ENCODE data around the gene IGHMBP2. TPM values are rescaled to one million over a fixed set of nuclear protein-coding genes. Genes with fewer than 3 reads are reported as not detected.

IGHMBP2 gene
- total RNA-seq, 1 experiment from 2014 or later: 21.5 TPM

- Histone ChIP-seq H2AFZ (ENCODE audit: low read length) (no peak overlapping the region), H3K4me1 (ENCODE audit: low read length) (no peaks in the 10 kb centered on the region), H3K27ac (ENCODE audit: low read length) (no peak overlapping the region), H3K9ac (ENCODE audit: low read length) (no peak overlapping the region), H3K4me3 (ENCODE audit: low read length) (no peak overlapping the region), H3K36me3 (ENCODE audit: insufficient read depth, low read length) (peaks cover 10% of the 10 kb centered on the region; the same call in 1 of the 2 replicates), H3K27me3 (ENCODE audit: low read length) (no peaks in the 10 kb centered on the region), H3K79me2 (ENCODE audit: low read length) (peaks cover 5% of the 10 kb centered on the region; the same call in 1 of the 2 replicates), H4K20me1 (ENCODE audit: insufficient read depth, low read depth, low read length) (no peaks in the 10 kb centered on the region), H3K4me2 (ENCODE audit: low read depth, low read length, poor library complexity, severe bottlenecking) (no peak overlapping the region), H3K9me2 (replicated peaks; ENCODE audit: insufficient read depth, low read length) (no peaks in the 10 kb centered on the region), H3K9me3 (ENCODE audit: low read length) (no peaks in the 10 kb centered on the region)
- no peak for DNase-seq
Measured at GRCh38 chr11:68911731-68912130, 8.0 kb downstream of the IGHMBP2 start.

DNA sequence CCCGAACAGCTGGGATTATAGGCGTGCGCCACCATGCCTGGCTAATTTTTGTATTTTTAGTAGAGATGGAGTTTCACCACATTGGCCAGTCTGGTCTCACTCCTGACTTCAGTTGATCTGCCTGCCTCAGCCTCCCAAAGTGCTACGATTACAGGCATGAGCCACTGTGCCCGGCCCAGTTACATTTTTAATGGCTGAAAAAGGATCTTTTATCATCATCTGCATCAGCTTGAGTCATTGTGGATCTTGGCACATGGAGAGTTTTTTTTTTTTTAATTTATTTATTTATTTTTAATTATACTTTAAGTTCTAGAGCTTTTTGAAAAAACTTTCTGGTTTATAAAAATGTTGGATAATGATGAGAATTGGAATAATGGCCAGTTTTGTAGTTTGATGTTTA, 8.6 kb downstream of the IGHMBP2 start:
- H3K9me2 ChIP-seq (replicated peaks; ENCODE audit: insufficient read depth, low read length): no peaks in the 10 kb centered on the region
- no peaks in the 10 kb centered on the region for H4K20me1 ChIP-seq (ENCODE audit: insufficient read depth, low read depth, low read length)
- H3K27me3 ChIP-seq (ENCODE audit: low read length): no peaks in the 10 kb centered on the region
- no peaks in the 10 kb centered on the region for H3K9me3 ChIP-seq (ENCODE audit: low read length)
- no peak overlapping the region for H3K27ac ChIP-seq (ENCODE audit: low read length)
- no peak for DNase-seq
- H3K4me2 ChIP-seq (ENCODE audit: low read depth, low read length, poor library complexity, severe bottlenecking): no peak overlapping the region
- H3K36me3 ChIP-seq (ENCODE audit: insufficient read depth, low read length): peaks cover 10% of the 10 kb centered on the region; the same call in 1 of the 2 replicates
- H3K4me1 ChIP-seq (ENCODE audit: low read length): no peaks in the 10 kb centered on the region
- H3K79me2 ChIP-seq (ENCODE audit: low read length): peaks cover under 1% of the 10 kb centered on the region; the same call in 1 of the 2 replicates
- no peak overlapping the region for H2AFZ ChIP-seq (ENCODE audit: low read length)
- no peak overlapping the region for H3K9ac ChIP-seq (ENCODE audit: low read length)
- H3K4me3 ChIP-seq (ENCODE audit: low read length): no peak overlapping the region

- Histone ChIP-seq H3K27ac (ENCODE audit: low read length) (no peak overlapping the region), H3K9ac (ENCODE audit: low read length) (no peak overlapping the region), H3K9me2 (replicated peaks; ENCODE audit: insufficient read depth, low read length) (no peaks in the 10 kb centered on the region), H4K20me1 (ENCODE audit: insufficient read depth, low read depth, low read length) (no peaks in the 10 kb centered on the region), H3K9me3 (ENCODE audit: low read length) (no peaks in the 10 kb centered on the region), H3K4me2 (ENCODE audit: low read depth, low read length, poor library complexity, severe bottlenecking) (no peak overlapping the region), H3K79me2 (ENCODE audit: low read length) (no peaks in the 10 kb centered on the region), H2AFZ (ENCODE audit: low read length) (no peak overlapping the region), H3K36me3 (ENCODE audit: insufficient read depth, low read length) (peaks cover 8% of the 10 kb centered on the region; the same call in 1 of the 2 replicates), H3K4me1 (ENCODE audit: low read length) (no peaks in the 10 kb centered on the region), H3K4me3 (ENCODE audit: low read length) (no peak overlapping the region), H3K27me3 (ENCODE audit: low read length) (no peaks in the 10 kb centered on the region)
- DNase-seq: no peak
Measured at GRCh38 chr11:68913188-68913587, 9.5 kb downstream of the IGHMBP2 start.

- no peak overlapping the region for H3K9ac ChIP-seq (ENCODE audit: low read length)
- H3K27me3 ChIP-seq (ENCODE audit: low read length): no peaks in the 10 kb centered on the region
- H3K4me1 ChIP-seq (ENCODE audit: low read length): no peaks in the 10 kb centered on the region
- H3K27ac ChIP-seq (ENCODE audit: low read length): no peak overlapping the region
- peaks cover 5% of the 10 kb centered on the region; the same call in 1 of the 2 replicates for H3K36me3 ChIP-seq (ENCODE audit: insufficient read depth, low read length)
- DNase-seq: no peak
- H3K9me3 ChIP-seq (ENCODE audit: low read length): no peaks in the 10 kb centered on the region
- no peak overlapping the region for H2AFZ ChIP-seq (ENCODE audit: low read length)
- H3K9me2 ChIP-seq (replicated peaks; ENCODE audit: insufficient read depth, low read length): no peaks in the 10 kb centered on the region
- H3K4me3 ChIP-seq (ENCODE audit: low read length): no peak overlapping the region
- H3K79me2 ChIP-seq (ENCODE audit: low read length): no peaks in the 10 kb centered on the region
- H3K4me2 ChIP-seq (ENCODE audit: low read depth, low read length, poor library complexity, severe bottlenecking): no peak overlapping the region
- no peaks in the 10 kb centered on the region for H4K20me1 ChIP-seq (ENCODE audit: insufficient read depth, low read depth, low read length)
Measured at GRCh38 chr11:68914761-68915160, 11.1 kb downstream of the IGHMBP2 start.

GRCh38 chr11:68916439-68916838, 12.7 kb downstream of the IGHMBP2 start:
- no peaks in the 10 kb centered on the region for H3K9me2 ChIP-seq (replicated peaks; ENCODE audit: insufficient read depth, low read length)
- H3K27ac ChIP-seq (ENCODE audit: low read length): no peak overlapping the region
- no peak overlapping the region for H2AFZ ChIP-seq (ENCODE audit: low read length)
- no peaks in the 10 kb centered on the region; the same call in 1 of the 2 replicates for H3K36me3 ChIP-seq (ENCODE audit: insufficient read depth, low read length)
- no peak for DNase-seq
- H3K4me1 ChIP-seq (ENCODE audit: low read length): no peaks in the 10 kb centered on the region
- no peaks in the 10 kb centered on the region for H3K27me3 ChIP-seq (ENCODE audit: low read length)
- no peak overlapping the region for H3K4me2 ChIP-seq (ENCODE audit: low read depth, low read length, poor library complexity, severe bottlenecking)
- no peaks in the 10 kb centered on the region for H4K20me1 ChIP-seq (ENCODE audit: insufficient read depth, low read depth, low read length)
- H3K9ac ChIP-seq (ENCODE audit: low read length): no peak overlapping the region
- no peaks in the 10 kb centered on the region; the same call in 1 of the 2 replicates for H3K79me2 ChIP-seq (ENCODE audit: low read length)
- no peak overlapping the region for H3K4me3 ChIP-seq (ENCODE audit: low read length)
- H3K9me3 ChIP-seq (ENCODE audit: low read length): no peaks in the 10 kb centered on the region

GRCh38 chr11:68923614-68924013, 19.9 kb downstream of the IGHMBP2 start:
- Histone ChIP-seq H3K9me2 (replicated peaks; ENCODE audit: insufficient read depth, low read length) (no peaks in the 10 kb centered on the region), H3K9ac (ENCODE audit: low read length) (no peak overlapping the region), H3K27me3 (ENCODE audit: low read length) (no peaks in the 10 kb centered on the region), H3K27ac (ENCODE audit: low read length) (no peak overlapping the region), H3K9me3 (ENCODE audit: low read length) (peaks cover 5% of the 10 kb centered on the region; the same call in 1 of the 2 replicates), H3K4me2 (ENCODE audit: low read depth, low read length, poor library complexity, severe bottlenecking) (no peak overlapping the region), H3K4me1 (ENCODE audit: low read length) (peaks cover 10% of the 10 kb centered on the region), H3K36me3 (ENCODE audit: insufficient read depth, low read length) (peaks cover 34% of the 10 kb centered on the region), H2AFZ (ENCODE audit: low read length) (no peak overlapping the region), H3K79me2 (ENCODE audit: low read length) (peaks cover 5% of the 10 kb centered on the region; the same call in 1 of the 2 replicates), H4K20me1 (ENCODE audit: insufficient read depth, low read depth, low read length) (no peaks in the 10 kb centered on the region), H3K4me3 (ENCODE audit: low read length) (no peak overlapping the region)
- DNase-seq: no peak

GRCh38 chr11:68924073-68924925, 20.6 kb downstream of the IGHMBP2 start:
- H3K9me2 ChIP-seq (replicated peaks; ENCODE audit: insufficient read depth, low read length): no peaks in the 10 kb centered on the region

DNA sequence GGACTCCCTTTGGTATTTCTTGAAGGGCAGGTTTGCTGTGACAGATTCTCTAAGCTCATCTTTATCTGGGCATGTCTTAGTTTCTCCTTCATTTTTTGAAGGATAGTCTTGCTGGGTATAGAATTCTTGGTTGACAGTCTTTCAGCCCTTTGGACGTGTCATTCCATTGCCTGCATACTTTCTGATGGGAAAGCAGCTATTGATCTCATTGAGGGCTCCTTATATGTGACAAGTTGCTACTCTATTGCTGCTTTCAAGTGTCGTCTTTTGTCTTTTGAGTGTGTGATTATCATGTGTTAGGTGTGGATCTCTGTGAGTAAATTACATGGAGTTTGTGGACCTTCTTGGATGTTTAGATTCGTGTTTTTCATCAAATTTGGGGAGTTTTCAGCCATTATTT, 21.9 kb downstream of the IGHMBP2 start:
- DNase-seq: no peak
- H3K9me2 ChIP-seq (replicated peaks; ENCODE audit: insufficient read depth, low read length): no peaks in the 10 kb centered on the region
- peaks cover 34% of the 10 kb centered on the region for H3K36me3 ChIP-seq (ENCODE audit: insufficient read depth, low read length)

More at GRCh38 chr11:68924073-68924925, 20.6 kb downstream of the IGHMBP2 start:
- no peak overlapping the region for H2AFZ ChIP-seq (ENCODE audit: low read length)
- H3K4me2 ChIP-seq (ENCODE audit: low read depth, low read length, poor library complexity, severe bottlenecking): no peak overlapping the region
- no peak overlapping the region for H3K9ac ChIP-seq (ENCODE audit: low read length)
- no peaks in the 10 kb centered on the region for H3K27me3 ChIP-seq (ENCODE audit: low read length)
- H3K4me3 ChIP-seq (ENCODE audit: low read length): no peak overlapping the region
- peaks cover 5% of the 10 kb centered on the region; the same call in 1 of the 2 replicates for H3K79me2 ChIP-seq (ENCODE audit: low read length)
- H3K36me3 ChIP-seq (ENCODE audit: insufficient read depth, low read length): peaks cover 34% of the 10 kb centered on the region
- no peak for DNase-seq
- no peaks in the 10 kb centered on the region for H4K20me1 ChIP-seq (ENCODE audit: insufficient read depth, low read depth, low read length)
- H3K27ac ChIP-seq (ENCODE audit: low read length): no peak overlapping the region
- H3K4me1 ChIP-seq (ENCODE audit: low read length): peaks cover 10% of the 10 kb centered on the region
- H3K9me3 ChIP-seq (ENCODE audit: low read length): peaks cover 5% of the 10 kb centered on the region; the same call in 1 of the 2 replicates

More for the DNA sequence above, 21.9 kb downstream of the IGHMBP2 start:
- peaks cover 5% of the 10 kb centered on the region; the same call in 1 of the 2 replicates for H3K9me3 ChIP-seq (ENCODE audit: low read length)
- no peak overlapping the region for H2AFZ ChIP-seq (ENCODE audit: low read length)
- no peak overlapping the region for H3K4me2 ChIP-seq (ENCODE audit: low read depth, low read length, poor library complexity, severe bottlenecking)
- H3K27ac ChIP-seq (ENCODE audit: low read length): no peak overlapping the region
- H4K20me1 ChIP-seq (ENCODE audit: insufficient read depth, low read depth, low read length): no peaks in the 10 kb centered on the region
- H3K4me1 ChIP-seq (ENCODE audit: low read length): peaks cover 10% of the 10 kb centered on the region
- H3K9ac ChIP-seq (ENCODE audit: low read length): no peak overlapping the region
- H3K27me3 ChIP-seq (ENCODE audit: low read length): no peaks in the 10 kb centered on the region
- peaks cover 5% of the 10 kb centered on the region; the same call in 1 of the 2 replicates for H3K79me2 ChIP-seq (ENCODE audit: low read length)
- H3K4me3 ChIP-seq (ENCODE audit: low read length): no peak overlapping the region
